PC-3 (cell line): Measurements from ENCODE around the gene PITX2. TPM values are rescaled to one million over a fixed set of nuclear protein-coding genes. Genes with fewer than 3 reads are reported as not detected.

Source experiments
- ATAC-seq: fragments of 200-7000 bp; cut with Tn5 transposase; 2 replicates; pipeline ENCODE4 v1.9.1; 2020; ENCODE audit warnings: mild to moderate bottlenecking, moderate library complexity
- BruUV-seq: library from RNA; stranded (reverse); fragments of 400-500 nt; replicated peaks from 2 replicates; lab custom pipeline; 2021; lab: Mats Ljungman, UMichigan
- CTCF ChIA-PET: fragments of 300-600 bp; sonication (Branson Sonifier 250); formaldehyde crosslinking; loops from one replicate; lab custom pipeline; 2022; ENCODE audit warnings: antibody characterized with exemption; lab: Charles Lee
- POLR2A ChIA-PET: fragments of 300-600 bp; sonication (Branson Sonifier 250); formaldehyde crosslinking; loops from one replicate; lab custom pipeline; 2022; ENCODE audit warnings: antibody characterized with exemption; ENCODE audit not compliant: unreplicated experiment; lab: Charles Lee
- DNase-seq: peaks from one replicate; pipeline ENCODE4 v3.0.0-alpha.2; 2015
- H2AFZ ChIP-seq: fragments of 300-600 bp; sonication (generic); 2 replicates; pipeline ENCODE4 v1.6.0; 2016; ENCODE audit warnings: antibody characterized with exemption, low read length
- H3F3A ChIP-seq: fragments of 300-600 bp; sonication (generic); one replicate; pipeline ENCODE4 v1.6.0; 2017; ENCODE audit warnings: antibody characterized with exemption, low read length, control low read depth, mild to moderate bottlenecking; ENCODE audit not compliant: unreplicated experiment
- H3K27ac ChIP-seq: fragments of 300-600 bp; sonication (generic); 2 replicates; pipeline ENCODE4 v1.5.1; 2016; ENCODE audit warnings: mild to moderate bottlenecking, low read length
- H3K27me3 ChIP-seq: fragments of 300-600 bp; sonication (generic); 2 replicates; pipeline ENCODE4 v1.6.1; 2016; ENCODE audit warnings: low read length, mixed read lengths
- H3K36me3 ChIP-seq: fragments of 300-600 bp; sonication (generic); 2 replicates; pipeline ENCODE4 v1.6.1; 2016; ENCODE audit warnings: low read depth, mixed run types, low read length, mixed read lengths
- H3K4me1 ChIP-seq: fragments of 300-600 bp; sonication (generic); 2 replicates; pipeline ENCODE4 v1.5.1; 2016; ENCODE audit warnings: low read length; ENCODE audit not compliant: insufficient read depth
- H3K4me2 ChIP-seq: fragments of 300-600 bp; sonication (generic); 2 replicates; pipeline ENCODE4 v1.6.0; 2016; ENCODE audit warnings: low read length
- H3K4me3 ChIP-seq: fragments of 300-600 bp; sonication (generic); 2 replicates; pipeline ENCODE4 v1.5.1; 2016; ENCODE audit warnings: mild to moderate bottlenecking, low read length, mixed read lengths
- H3K79me2 ChIP-seq: fragments of 300-600 bp; sonication (generic); 2 replicates; pipeline ENCODE4 v1.6.1; 2017; ENCODE audit warnings: low read length, mixed read lengths
- H3K9ac ChIP-seq: fragments of 300-600 bp; sonication (generic); 2 replicates; pipeline ENCODE4 v1.6.0; 2016; ENCODE audit warnings: mild to moderate bottlenecking, low read length
- H3K9me2 ChIP-seq: fragments of 300-600 bp; sonication (generic); replicated peaks from 2 replicates; pipeline ENCODE4 v1.6.1; 2016; ENCODE audit warnings: mixed run types, low read length, mixed read lengths
- H3K9me3 ChIP-seq: fragments of 300-600 bp; sonication (generic); 2 replicates; pipeline ENCODE4 v1.6.1; 2016; ENCODE audit warnings: low read length, mixed read lengths
- H4K20me1 ChIP-seq: fragments of 300-600 bp; sonication (generic); 2 replicates; pipeline ENCODE4 v1.6.1; 2016; ENCODE audit warnings: low read length, mixed read lengths
- EZH2 ChIP-seq: fragments of 300-600 bp; sonication (generic); IDR thresholded peaks from one replicate; pipeline ENCODE4 v1.6.1; 2017; ENCODE audit warnings: antibody characterized with exemption, mild to moderate bottlenecking, low read length; ENCODE audit not compliant: unreplicated experiment
- EZH2phosphoT487 ChIP-seq: fragments of 300-600 bp; sonication (generic); IDR thresholded peaks from 2 replicates; pipeline ENCODE4 v1.6.1; 2018; ENCODE audit warnings: mild to moderate bottlenecking, antibody characterized with exemption, low read length, borderline replicate concordance
- intact Hi-C: fragments of 100-400 bp; cut with micrococcal nuclease; formaldehyde crosslinking; loops from 2 replicates; pipeline ENCODE4 v1.9.0; 2023
- total RNA-seq: library from RNA; depleted of rRNA; stranded (reverse); fragments of >200 nt; gene quantifications from 2 replicates; pipeline ENCODE4 v1.2.3, GENCODE V29; 2014
- TF ChIP-seq, protein P1 (sequence below): fragments of 300-600 bp; sonication (generic); conservative IDR thresholded peaks from 2 replicates; pipeline ENCODE4 v1.5.1; 2017; ENCODE audit warnings: antibody characterized with exemption, low read depth, mild to moderate bottlenecking, low read length

Gene PITX2
- total RNA-seq, 1 experiment from 2014 or later: 0.55 TPM

DNA sequence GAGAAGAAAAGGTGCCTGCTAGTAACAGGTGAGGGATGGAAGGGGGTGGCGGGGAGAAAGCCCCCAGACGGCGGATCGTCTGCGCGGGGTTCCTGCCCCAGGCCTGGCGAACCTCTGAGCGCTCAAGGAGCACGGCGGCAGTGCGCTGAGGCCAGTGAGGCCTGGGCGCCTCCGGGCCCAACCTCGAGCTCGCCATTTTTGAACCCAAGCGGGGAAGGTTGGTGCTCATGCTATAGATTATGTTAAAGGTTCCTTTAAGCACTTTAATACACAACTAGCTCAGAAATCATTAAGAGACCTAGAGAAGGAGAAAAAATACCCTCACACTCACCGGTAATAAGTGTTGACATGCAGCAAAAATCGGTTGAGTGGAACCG, 7.9 kb downstream of the PITX2 start:
- H3K4me3 ChIP-seq: no peak overlapping the region

DNA sequence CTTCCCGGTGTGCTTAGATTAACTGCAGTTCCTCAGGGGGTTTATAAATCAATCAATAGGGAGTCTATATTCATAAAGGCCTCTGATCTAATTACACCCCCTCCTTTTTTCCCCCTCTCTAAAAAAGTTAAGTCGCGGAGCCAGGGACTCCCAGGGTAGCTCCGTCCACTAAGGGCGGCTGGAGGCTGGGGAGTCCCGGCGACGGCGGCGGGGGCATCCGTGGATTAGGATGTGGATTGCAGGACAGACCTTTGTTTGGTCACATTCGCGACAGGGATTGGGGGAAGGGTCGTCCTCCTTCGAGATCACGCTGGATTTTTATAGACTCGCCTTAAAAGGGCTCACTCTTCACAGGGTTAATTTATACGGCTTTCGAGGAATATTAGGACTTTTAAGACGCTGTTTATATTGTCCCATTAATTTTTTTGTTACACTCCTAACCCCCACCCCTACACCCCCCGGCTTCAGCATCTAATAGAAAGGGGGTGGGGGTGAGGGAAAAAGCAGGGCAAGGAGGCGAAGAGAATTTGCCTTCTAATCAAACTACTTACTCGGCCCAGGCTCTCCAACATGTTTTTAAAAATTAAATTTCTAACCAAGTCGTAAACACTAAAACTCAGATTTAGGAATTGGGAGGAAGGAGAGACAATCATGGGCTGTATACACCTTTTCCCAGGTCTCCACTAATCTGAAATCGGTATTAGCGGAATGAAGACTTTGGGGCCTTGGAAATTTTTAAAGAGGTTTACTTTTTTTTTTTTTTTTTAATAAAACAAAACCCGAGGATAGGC, 8.5 kb downstream of the PITX2 start:
- no peak overlapping the region for H3K9ac ChIP-seq
- no peaks in the 10 kb centered on the region for H3F3A ChIP-seq
- POLR2A ChIA-PET: no interaction called here
- H3K79me2 ChIP-seq: no peaks in the 10 kb centered on the region
- no peak for ATAC-seq
- no peak overlapping the region for H3K4me3 ChIP-seq
- intact Hi-C loops: no loop called here
- H3K9me3 ChIP-seq: no peaks in the 10 kb centered on the region
- CTCF ChIA-PET: no interaction called here
- H3K27ac ChIP-seq: no peak overlapping the region
- no peaks in the 10 kb centered on the region for H3K9me2 ChIP-seq
- DNase-seq: no peak
- H3K4me2 ChIP-seq: no peak overlapping the region
- H3K36me3 ChIP-seq: no peaks in the 10 kb centered on the region
- TF ChIP-seq EZH2 (no peak), EZH2phosphoT487 (no peak)
- TF ChIP-seq, protein P1, sequence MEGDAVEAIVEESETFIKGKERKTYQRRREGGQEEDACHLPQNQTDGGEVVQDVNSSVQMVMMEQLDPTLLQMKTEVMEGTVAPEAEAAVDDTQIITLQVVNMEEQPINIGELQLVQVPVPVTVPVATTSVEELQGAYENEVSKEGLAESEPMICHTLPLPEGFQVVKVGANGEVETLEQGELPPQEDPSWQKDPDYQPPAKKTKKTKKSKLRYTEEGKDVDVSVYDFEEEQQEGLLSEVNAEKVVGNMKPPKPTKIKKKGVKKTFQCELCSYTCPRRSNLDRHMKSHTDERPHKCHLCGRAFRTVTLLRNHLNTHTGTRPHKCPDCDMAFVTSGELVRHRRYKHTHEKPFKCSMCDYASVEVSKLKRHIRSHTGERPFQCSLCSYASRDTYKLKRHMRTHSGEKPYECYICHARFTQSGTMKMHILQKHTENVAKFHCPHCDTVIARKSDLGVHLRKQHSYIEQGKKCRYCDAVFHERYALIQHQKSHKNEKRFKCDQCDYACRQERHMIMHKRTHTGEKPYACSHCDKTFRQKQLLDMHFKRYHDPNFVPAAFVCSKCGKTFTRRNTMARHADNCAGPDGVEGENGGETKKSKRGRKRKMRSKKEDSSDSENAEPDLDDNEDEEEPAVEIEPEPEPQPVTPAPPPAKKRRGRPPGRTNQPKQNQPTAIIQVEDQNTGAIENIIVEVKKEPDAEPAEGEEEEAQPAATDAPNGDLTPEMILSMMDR: no peak
- H3K27me3 ChIP-seq: peaks cover 50% of the 10 kb centered on the region
- no peak overlapping the region for H2AFZ ChIP-seq
- BruUV-seq: no TSS peak
- no peaks in the 10 kb centered on the region for H4K20me1 ChIP-seq
- H3K4me1 ChIP-seq: peaks cover under 1% of the 10 kb centered on the region; the same call in 1 of the 2 replicates

More for the DNA sequence above, 7.9 kb downstream of the PITX2 start:
- Histone ChIP-seq H3K27ac (no peak overlapping the region), H3F3A (no peaks in the 10 kb centered on the region), H3K4me2 (no peak overlapping the region), H2AFZ (no peak overlapping the region), H3K79me2 (no peaks in the 10 kb centered on the region), H3K9me2 (no peaks in the 10 kb centered on the region), H4K20me1 (no peaks in the 10 kb centered on the region), H3K27me3 (peaks cover 50% of the 10 kb centered on the region), H3K4me1 (no peaks in the 10 kb centered on the region), H3K9ac (no peak overlapping the region), H3K36me3 (no peaks in the 10 kb centered on the region), H3K9me3 (no peaks in the 10 kb centered on the region)
- ATAC-seq (no peak), DNase-seq (no peak)
- POLR2A ChIA-PET: no interaction called here
- no TSS peak for BruUV-seq
- intact Hi-C loops: no loop called here
- CTCF ChIA-PET: interaction anchor here (0.5 kb wide), 1 partner anchor 28 kb away, joined by 3 read pairs; no protein-coding TSS in a partner anchor
- TF ChIP-seq, protein P1: no peak
- TF ChIP-seq EZH2: no peak
- no peak for TF ChIP-seq EZH2phosphoT487

DNA sequence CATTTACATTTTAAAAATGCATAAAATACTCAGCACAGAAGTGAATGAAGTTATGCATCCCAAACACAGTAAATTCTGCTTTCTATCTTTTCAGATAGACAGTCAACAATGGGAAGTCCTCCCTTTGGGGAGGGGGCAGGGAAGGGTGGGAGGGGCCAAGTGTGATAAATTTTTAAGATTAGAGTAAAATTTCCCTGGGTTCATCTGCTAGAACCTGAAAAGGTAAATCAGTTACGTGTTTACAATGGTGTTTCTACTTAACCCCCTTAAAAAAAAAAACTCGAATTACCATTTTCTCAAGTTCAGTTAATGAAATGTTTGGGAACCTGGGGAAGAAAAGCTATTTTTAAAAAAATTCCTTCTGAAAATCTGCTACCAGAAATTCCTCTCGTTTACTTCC, 9.1 kb downstream of the PITX2 start:
- Histone ChIP-seq H3K9me3 (no peaks in the 10 kb centered on the region), H3K4me2 (no peak overlapping the region), H3F3A (no peaks in the 10 kb centered on the region), H3K4me3 (no peak overlapping the region), H3K4me1 (peaks cover 7% of the 10 kb centered on the region), H3K27me3 (peaks cover 50% of the 10 kb centered on the region), H4K20me1 (no peaks in the 10 kb centered on the region), H3K79me2 (no peaks in the 10 kb centered on the region), H3K9ac (no peak overlapping the region), H3K27ac (no peak overlapping the region), H3K36me3 (no peaks in the 10 kb centered on the region), H2AFZ (no peak overlapping the region), H3K9me2 (no peaks in the 10 kb centered on the region)
- BruUV-seq: no TSS peak
- intact Hi-C loops: no loop called here
- no peak for DNase-seq
- no peak for ATAC-seq
- POLR2A ChIA-PET: no interaction called here
- CTCF ChIA-PET: no interaction called here
- TF ChIP-seq EZH2phosphoT487 (no peak), EZH2 (no peak)
- TF ChIP-seq, protein P1: no peak
